ENCODE results near the gene NINL.

DNA sequence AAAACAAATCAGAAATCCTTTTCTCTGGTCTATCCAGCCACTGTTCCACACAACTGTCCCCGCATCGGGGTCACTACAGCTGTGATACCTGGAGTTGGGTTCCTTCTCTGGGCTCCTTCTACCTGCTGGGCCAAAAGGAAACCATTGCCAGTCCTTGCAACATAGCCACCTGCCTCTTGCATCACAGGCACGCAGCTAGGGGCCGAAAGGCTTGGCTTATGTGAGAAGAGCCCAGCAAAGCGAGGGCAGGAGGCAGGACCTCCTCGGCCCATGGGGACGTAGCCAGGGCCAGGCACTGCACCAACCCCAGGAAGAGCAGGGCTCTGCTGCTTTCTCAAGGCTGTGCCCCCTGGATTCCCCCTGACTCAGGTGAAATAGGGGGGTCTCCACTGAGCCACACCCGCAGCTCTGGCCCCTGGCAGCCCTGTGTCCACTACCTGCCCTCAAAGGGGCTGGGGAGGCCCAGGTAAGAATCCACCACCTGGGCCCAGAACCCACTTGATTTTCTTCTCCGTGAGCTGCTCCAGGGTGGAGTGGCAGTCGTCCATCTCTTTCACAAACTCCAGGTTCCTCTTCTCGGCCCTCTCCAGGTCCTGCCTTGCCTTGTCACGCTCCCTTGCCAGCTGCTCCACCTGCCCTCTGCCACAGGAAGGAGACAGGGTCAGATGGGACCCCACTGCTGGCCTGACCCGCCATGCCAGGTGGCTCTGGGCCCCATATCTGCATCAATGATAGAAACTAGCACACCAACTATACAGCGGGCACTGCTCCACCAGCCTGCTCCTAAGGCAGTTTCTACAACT is 89.0 kb downstream of the NINL start:
- TF ChIP-seq CTCF (IDR thresholded peaks at IDR 0.05; ENCODE audit: poor library complexity) (no peak), EZH2phosphoT487 (IDR thresholded peaks at IDR 0.05; ENCODE audit: low read depth, severe bottlenecking, unreplicated experiment) (no peak), EZH2 (IDR thresholded peaks at IDR 0.05; ENCODE audit: borderline replicate concordance) (no peak)
